Breast epithelium (tissue), 3 donors: ENCODE data around the gene PAPPA.

ENCODE experiments used
- POLR2A ChIP-seq: fragments of 450-650 bp; IDR thresholded peaks from one replicate; pipeline ENCODE4 v1.6.1; 2016; ENCODE audit warnings: antibody characterized with exemption, mild to moderate bottlenecking, moderate library complexity
- TF ChIP-seq, protein P1 (sequence below), 3 donors: fragments of 450-650 bp; IDR thresholded peaks; one replicate each; pipeline ENCODE4 v1.5.1; 2016 to 2017; ENCODE audit warnings: antibody characterized with exemption in 3 of 3, mild to moderate bottlenecking in 3 of 3, moderate library complexity in 3 of 3

DNA sequence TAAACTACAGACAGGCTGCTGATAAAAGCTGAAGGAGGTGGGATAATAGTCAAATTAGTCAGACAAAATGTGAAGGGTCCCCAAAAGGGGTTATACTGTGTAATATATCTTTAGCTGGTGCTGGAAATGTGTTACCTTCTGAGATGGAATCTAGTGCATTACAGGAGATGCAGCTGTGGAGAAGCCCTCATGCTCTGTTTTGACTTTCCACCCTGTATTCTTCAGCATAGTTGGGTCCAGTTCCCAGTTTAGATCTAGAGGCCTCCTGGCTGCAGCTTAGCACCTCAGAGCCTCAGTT, 122.6 kb downstream of the PAPPA start:
- TF ChIP-seq, protein P1, sequence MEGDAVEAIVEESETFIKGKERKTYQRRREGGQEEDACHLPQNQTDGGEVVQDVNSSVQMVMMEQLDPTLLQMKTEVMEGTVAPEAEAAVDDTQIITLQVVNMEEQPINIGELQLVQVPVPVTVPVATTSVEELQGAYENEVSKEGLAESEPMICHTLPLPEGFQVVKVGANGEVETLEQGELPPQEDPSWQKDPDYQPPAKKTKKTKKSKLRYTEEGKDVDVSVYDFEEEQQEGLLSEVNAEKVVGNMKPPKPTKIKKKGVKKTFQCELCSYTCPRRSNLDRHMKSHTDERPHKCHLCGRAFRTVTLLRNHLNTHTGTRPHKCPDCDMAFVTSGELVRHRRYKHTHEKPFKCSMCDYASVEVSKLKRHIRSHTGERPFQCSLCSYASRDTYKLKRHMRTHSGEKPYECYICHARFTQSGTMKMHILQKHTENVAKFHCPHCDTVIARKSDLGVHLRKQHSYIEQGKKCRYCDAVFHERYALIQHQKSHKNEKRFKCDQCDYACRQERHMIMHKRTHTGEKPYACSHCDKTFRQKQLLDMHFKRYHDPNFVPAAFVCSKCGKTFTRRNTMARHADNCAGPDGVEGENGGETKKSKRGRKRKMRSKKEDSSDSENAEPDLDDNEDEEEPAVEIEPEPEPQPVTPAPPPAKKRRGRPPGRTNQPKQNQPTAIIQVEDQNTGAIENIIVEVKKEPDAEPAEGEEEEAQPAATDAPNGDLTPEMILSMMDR (IDR thresholded peaks at IDR 0.05): no peak
- TF ChIP-seq POLR2A: no peak
